Chondrocyte (in vitro differentiated cells): ENCODE results near the gene AP3S2. TPM values are rescaled to one million over a fixed set of nuclear protein-coding genes. Genes with fewer than 3 reads are reported as not detected.

Source experiments
- DNase-seq: peaks from one replicate; pipeline ENCODE4 v3.0.0; 2021; ENCODE audit warnings: mixed read lengths, low spot score
- H3K27ac Mint-ChIP-seq: one replicate; pipeline ENCODE4 v1.8.0; 2021; ENCODE audit warnings: mild to moderate bottlenecking, moderate library complexity, mixed read lengths; ENCODE audit not compliant: unreplicated experiment
- H3K27me3 Mint-ChIP-seq: 2 replicates; pipeline ENCODE4 v1.8.0; 2021; ENCODE audit warnings: low read depth, mixed read lengths
- H3K36me3 Mint-ChIP-seq: 2 replicates; pipeline ENCODE4 v1.8.0; 2021; ENCODE audit warnings: low read depth, mixed read lengths
- H3K4me1 Mint-ChIP-seq: 2 replicates; pipeline ENCODE4 v1.8.0; 2021; ENCODE audit warnings: low read depth, mild to moderate bottlenecking, mixed read lengths
- H3K4me3 Mint-ChIP-seq: one replicate; pipeline ENCODE4 v1.8.0; 2021; ENCODE audit warnings: mild to moderate bottlenecking, moderate library complexity, mixed read lengths; ENCODE audit not compliant: unreplicated experiment
- H3K9me3 Mint-ChIP-seq: 2 replicates; pipeline ENCODE4 v1.8.0; 2021; ENCODE audit warnings: low read depth, mixed read lengths
- total RNA-seq: library from RNA; stranded (reverse); gene quantifications from 3 replicates; pipeline ENCODE4 v1.2.1, GENCODE V29; 2021
- TF ChIP-seq, protein P1 (sequence below): fragments of 200-600 bp; sonication (generic); IDR thresholded peaks from 2 replicates; pipeline ENCODE4 v1.5.0; 2021; ENCODE audit warnings: antibody characterized with exemption, mild to moderate bottlenecking, moderate library complexity

AP3S2 gene
- total RNA-seq, 1 donor from 2014 or later: 24.4 TPM

GRCh38 chr15:89817701-89818280 lies 76.0 kb downstream of the AP3S2 start:
- Mint-ChIP-seq H3K27ac (no peak overlapping the region), H3K9me3 (peaks cover 8% of the 10 kb centered on the region), H3K4me1 (peaks cover 38% of the 10 kb centered on the region), H3K27me3 (no peaks in the 10 kb centered on the region), H3K36me3 (no peaks in the 10 kb centered on the region), H3K4me3 (no peak overlapping the region)
- TF ChIP-seq, protein P1, sequence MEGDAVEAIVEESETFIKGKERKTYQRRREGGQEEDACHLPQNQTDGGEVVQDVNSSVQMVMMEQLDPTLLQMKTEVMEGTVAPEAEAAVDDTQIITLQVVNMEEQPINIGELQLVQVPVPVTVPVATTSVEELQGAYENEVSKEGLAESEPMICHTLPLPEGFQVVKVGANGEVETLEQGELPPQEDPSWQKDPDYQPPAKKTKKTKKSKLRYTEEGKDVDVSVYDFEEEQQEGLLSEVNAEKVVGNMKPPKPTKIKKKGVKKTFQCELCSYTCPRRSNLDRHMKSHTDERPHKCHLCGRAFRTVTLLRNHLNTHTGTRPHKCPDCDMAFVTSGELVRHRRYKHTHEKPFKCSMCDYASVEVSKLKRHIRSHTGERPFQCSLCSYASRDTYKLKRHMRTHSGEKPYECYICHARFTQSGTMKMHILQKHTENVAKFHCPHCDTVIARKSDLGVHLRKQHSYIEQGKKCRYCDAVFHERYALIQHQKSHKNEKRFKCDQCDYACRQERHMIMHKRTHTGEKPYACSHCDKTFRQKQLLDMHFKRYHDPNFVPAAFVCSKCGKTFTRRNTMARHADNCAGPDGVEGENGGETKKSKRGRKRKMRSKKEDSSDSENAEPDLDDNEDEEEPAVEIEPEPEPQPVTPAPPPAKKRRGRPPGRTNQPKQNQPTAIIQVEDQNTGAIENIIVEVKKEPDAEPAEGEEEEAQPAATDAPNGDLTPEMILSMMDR: no peak
- DNase-seq: no peak

DNA sequence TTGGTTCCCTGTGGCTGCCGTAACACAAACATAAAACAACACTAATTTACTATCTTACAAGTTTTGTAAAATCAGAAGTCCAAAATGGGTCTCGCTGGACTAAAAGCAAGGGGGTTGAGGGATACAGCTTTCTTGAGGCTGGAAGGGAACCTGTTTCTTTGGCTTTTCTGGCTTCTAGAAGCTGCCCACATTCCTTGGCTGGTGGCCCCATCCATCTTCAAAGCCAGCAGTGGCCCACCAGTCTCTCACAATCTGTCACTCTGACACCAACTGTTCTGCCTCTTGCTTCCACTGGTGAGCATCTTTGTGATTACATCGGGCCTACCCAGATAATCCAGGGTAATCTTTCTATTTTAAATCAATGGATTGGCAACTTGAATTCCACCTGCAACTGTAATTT lies 78.0 kb downstream of the AP3S2 start:
- TF ChIP-seq, protein P1: no peak
- no peaks in the 10 kb centered on the region for H3K27me3 Mint-ChIP-seq
- peak overlapping the region; percentile 71 for H3K4me3 Mint-ChIP-seq
- H3K4me1 Mint-ChIP-seq: peaks cover 36% of the 10 kb centered on the region
- no peak overlapping the region for H3K27ac Mint-ChIP-seq
- H3K36me3 Mint-ChIP-seq: no peaks in the 10 kb centered on the region
- DNase-seq: no peak
- peaks cover 8% of the 10 kb centered on the region for H3K9me3 Mint-ChIP-seq

DNA sequence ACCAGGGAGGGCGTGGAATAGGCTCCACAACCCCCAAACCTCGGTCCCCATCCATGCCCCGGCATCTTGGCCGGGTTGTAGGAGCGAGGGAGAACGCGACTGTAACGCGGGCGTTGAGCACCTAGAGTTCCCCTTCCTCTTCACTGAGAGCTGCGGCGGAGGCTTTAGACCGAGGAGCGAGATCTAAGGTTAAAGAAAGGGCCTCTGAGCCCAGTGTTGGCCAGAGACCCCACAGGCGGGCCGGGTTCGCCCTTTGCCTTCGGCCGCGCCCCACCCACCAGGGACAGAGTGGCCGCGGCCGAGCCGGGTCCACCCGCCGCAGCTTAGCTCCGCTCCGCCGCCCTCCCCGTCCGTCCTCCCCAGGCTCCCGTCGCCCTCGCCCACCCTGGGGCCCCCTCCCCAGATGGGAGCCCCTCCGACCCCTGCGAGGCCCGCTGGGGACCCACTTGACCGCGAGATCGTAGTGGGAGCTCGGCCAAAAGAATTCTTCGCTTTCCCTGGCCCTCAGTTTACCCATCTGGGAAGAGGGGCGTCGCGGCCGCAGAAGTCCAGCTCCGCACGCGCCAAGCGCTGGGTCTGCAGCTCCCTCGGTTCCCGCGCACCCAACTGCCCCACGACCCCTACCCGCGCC lies 79.6 kb downstream of the AP3S2 start:
- TF ChIP-seq, protein P1: no peak
- H3K27me3 Mint-ChIP-seq: no peaks in the 10 kb centered on the region
- H3K27ac Mint-ChIP-seq: no peak overlapping the region
- DNase-seq: no peak
- H3K36me3 Mint-ChIP-seq: no peaks in the 10 kb centered on the region
- peaks cover 45% of the 10 kb centered on the region for H3K4me1 Mint-ChIP-seq
- H3K9me3 Mint-ChIP-seq: peaks cover 8% of the 10 kb centered on the region
- peak overlapping the region; percentile 71 for H3K4me3 Mint-ChIP-seq

GRCh38 chr15:89813381-89814111 lies 80.2 kb downstream of the AP3S2 start:
- peaks cover 8% of the 10 kb centered on the region for H3K9me3 Mint-ChIP-seq
- TF ChIP-seq, protein P1: no peak
- peaks cover 52% of the 10 kb centered on the region for H3K4me1 Mint-ChIP-seq
- DNase-seq: peak; percentile 83
- no peaks in the 10 kb centered on the region for H3K36me3 Mint-ChIP-seq
- no peak overlapping the region for H3K27ac Mint-ChIP-seq
- H3K27me3 Mint-ChIP-seq: no peaks in the 10 kb centered on the region
- peak overlapping the region; percentile 71 for H3K4me3 Mint-ChIP-seq

- no peak for DNase-seq
- Mint-ChIP-seq H3K4me3 (no peak overlapping the region), H3K4me1 (peaks cover 59% of the 10 kb centered on the region), H3K27ac (peak overlapping the region; percentile 70), H3K36me3 (no peaks in the 10 kb centered on the region), H3K27me3 (no peaks in the 10 kb centered on the region), H3K9me3 (peaks cover 8% of the 10 kb centered on the region)
- TF ChIP-seq, protein P1: no peak
Observed at GRCh38 chr15:89812847-89813320, 80.9 kb downstream of the AP3S2 start.
